ENCODE data around the gene MTURN. TPM values are rescaled to one million over a fixed set of nuclear protein-coding genes. Genes with fewer than 3 reads are reported as not detected.

MTURN gene
- total and polyA plus RNA-seq, 9 of the 15 experiments (the other 6 are each of a cell fraction or from before 2014, with no cell fraction given): 0.94 to 14.8 (median 6.4) TPM

GRCh38 chr7:30206942-30207341 lies 72.2 kb downstream of the MTURN start:
- CTCF ChIA-PET (ENCODE audit: low intra/inter-chr PET ratio): no interaction called here
- no peak for FAIRE-seq
- TF ChIP-seq TRIM25 (IDR thresholded peaks at IDR 0.05; ENCODE audit: borderline replicate concordance): no peak
- TF ChIP-seq ZNF707 (CRISPR knock-in tag; conservative IDR thresholded peaks at IDR 0.05): no peak
- no peak for TF ChIP-seq ZNF280B (CRISPR knock-in tag; IDR thresholded peaks at IDR 0.05)
- TF ChIP-seq HCFC1 (IDR thresholded peaks at IDR 0.05; ENCODE audit: low read depth, low read length): no peak
- TF ChIP-seq ZNF512 (tag; IDR thresholded peaks at IDR 0.05): no peak
- no peak for TF ChIP-seq ZZZ3 (IDR thresholded peaks at IDR 0.05)
- no peak for TF ChIP-seq YY1 (IDR thresholded peaks at IDR 0.05; ENCODE audit: borderline replicate concordance in 1 of 3, control insufficient read depth in 1 of 3, extremely low read depth in 1 of 3, insufficient read depth in 3 of 3, insufficient read length in 1 of 3, insufficient replicate concordance in 2 of 3, low read depth in 1 of 3, low read length in 2 of 3)
- TF ChIP-seq ZNF696 (CRISPR knock-in tag; conservative IDR thresholded peaks at IDR 0.05): no peak
- TF ChIP-seq ZFP30 (CRISPR knock-in tag; IDR thresholded peaks at IDR 0.05; ENCODE audit: borderline replicate concordance): no peak
- TF ChIP-seq E4F1 (CRISPR knock-in tag; IDR thresholded peaks at IDR 0.05; ENCODE audit: borderline replicate concordance): no peak
- TF ChIP-seq ZHX1 (conservative IDR thresholded peaks at IDR 0.05; ENCODE audit: low read length): no peak

More at GRCh38 chr7:30206942-30207341, 72.2 kb downstream of the MTURN start:
- no peaks in the 10 kb centered on the region for H3K36me3 ChIP-seq (ENCODE audit: control insufficient read depth, insufficient read depth, low read length)
- H3K9me3 ChIP-seq (replicated peaks; ENCODE audit: control insufficient read depth, insufficient read depth, low read depth, low read length): no peaks in the 10 kb centered on the region
- in situ Hi-C loops (cut with MboI) (no loop called here), intact Hi-C loops (cut with micrococcal nuclease) (no loop called here)
- POLR2A ChIA-PET: interaction anchor here (0.7 to 0.9 kb wide), 2 partner anchors 25 to 32 kb away, joined by 3 to 5 read pairs; no protein-coding TSS in a partner anchor
- no peak overlapping the region for H3K4me3 ChIP-seq
- no peak for ATAC-seq
- no peaks in the 10 kb centered on the region for H3K9me1 ChIP-seq (ENCODE audit: control insufficient read depth, insufficient read depth, low read length)
- no TSS peak for BruUV-seq (replicated peaks)
- H4K20me1 ChIP-seq (replicated peaks; ENCODE audit: control insufficient read depth, insufficient read depth, low read length): no peaks in the 10 kb centered on the region
- H3K4me1 ChIP-seq (replicated peaks in 1 of 2; ENCODE audit: control insufficient read depth in 2 of 2, insufficient read depth in 2 of 2, low read length in 2 of 2): no peaks in the 10 kb centered on the region
- no peak overlapping the region for H3K27ac ChIP-seq (ENCODE audit: extremely low read depth, low read depth, low read length)
- H2AFZ ChIP-seq (ENCODE audit: low read depth, low read length): no peak overlapping the region; the same call in 1 of the 2 replicates
- no peak overlapping the region for H3K9ac ChIP-seq (ENCODE audit: insufficient read depth in 1 of 2, low read depth in 2 of 2, low read length in 2 of 2)
- peaks cover 34 to 49% of the 10 kb centered on the region in 2 experiments for H3K27me3 ChIP-seq (ENCODE audit: control insufficient read depth in 2 of 2, insufficient read depth in 2 of 2, low read length in 2 of 2)
- no peak overlapping the region for H3K4me2 ChIP-seq (ENCODE audit: insufficient read depth, low read length)
- DNase-seq (ENCODE audit: extremely low read depth in 1 of 4, low spot score in 3 of 4): no peak
- 1% methylated on average over 8 of the region's 8 CpGs for WGBS (ENCODE audit: insufficient coverage, low coverage, missing lambda C conversion rate)
- no peaks in the 10 kb centered on the region for H3K79me2 ChIP-seq (ENCODE audit: control insufficient read depth, insufficient read depth, low read length)
